DMS53 (cell line): ENCODE data around the gene AIG1.
"Not testable (repeated sequence)": the region's sequence is repeated elsewhere in the genome, so short reads cannot be mapped to it uniquely, and the experiment has no call there.

Source experiments
- DNase-seq: peaks from one replicate; lab custom pipeline; 2025; lab: John Stamatoyannopoulos, UW

Gene AIG1

DNA sequence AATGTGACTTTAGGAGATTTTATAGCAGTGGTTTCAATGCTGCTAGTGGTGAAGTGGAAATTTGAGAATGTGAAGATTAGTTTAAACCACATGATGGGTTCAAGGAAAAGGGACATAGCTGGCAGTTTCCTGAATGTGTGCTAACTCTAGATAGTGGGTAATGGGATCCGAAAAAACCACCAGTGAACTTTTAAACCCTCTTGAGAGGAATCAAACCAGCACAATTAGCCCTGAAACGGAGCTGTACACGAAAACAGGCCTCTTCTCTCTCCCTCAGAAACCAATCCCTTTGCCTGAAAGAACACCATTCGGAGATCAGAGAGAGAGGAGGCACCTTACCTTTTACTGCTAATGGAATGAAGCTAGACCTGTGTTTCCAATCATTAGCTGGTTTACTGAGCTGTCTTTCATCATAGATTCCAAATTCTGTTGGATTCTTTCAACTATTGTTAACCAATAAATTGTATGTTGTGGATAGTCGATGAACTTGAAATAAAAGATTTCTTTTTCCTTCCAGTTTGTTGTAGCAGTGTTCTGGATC, 103.9 kb downstream of the AIG1 start:
- no peak for DNase-seq

DNA sequence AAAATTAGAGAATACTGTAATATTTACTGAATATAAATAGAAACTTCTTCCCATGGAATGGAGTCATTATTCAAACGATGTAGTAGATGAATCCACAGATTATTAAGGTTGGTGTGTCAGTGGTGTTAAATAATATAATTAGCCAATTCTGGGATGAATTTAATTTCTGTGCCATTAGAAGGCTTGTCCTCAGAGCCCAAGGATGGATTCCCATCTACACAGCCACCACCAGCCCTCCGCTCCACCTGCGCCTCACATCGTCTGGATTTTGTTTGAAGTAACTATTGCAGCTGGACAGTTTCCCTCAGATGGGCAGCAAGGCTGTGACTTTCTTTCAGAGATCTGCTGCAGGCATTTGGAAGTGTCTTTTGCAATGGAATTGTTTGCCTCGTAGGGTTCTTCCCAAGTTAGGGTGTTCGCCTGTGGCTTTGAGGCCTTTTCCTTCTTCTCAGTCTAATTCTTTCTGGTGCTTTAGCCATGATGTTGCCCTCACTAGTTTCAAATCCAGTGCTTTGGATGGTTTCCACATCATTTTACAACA, 104.7 kb downstream of the AIG1 start:
- DNase-seq = no peak

DNA sequence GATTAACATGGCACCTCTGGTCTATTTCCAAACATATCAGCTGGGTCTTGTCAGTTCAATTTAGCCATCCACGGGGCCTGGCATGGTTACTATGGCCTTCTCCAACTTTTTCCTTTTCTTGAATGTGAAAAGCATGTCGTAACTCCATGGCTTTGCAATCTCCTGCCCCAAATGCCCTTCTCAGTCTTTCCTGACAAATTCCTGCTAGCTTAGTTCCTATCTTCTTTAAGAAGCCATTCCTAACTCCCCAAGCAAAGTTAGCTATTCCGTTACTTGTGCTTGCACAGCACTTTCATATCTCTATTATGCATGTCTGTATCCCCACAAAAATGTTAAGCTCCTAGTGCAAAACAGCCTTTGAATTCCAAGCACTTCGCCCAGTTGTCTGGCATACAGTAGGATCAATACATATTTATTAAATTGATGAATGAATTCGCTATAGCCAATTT, 105.6 kb downstream of the AIG1 start:
- DNase-seq = no peak

DNA sequence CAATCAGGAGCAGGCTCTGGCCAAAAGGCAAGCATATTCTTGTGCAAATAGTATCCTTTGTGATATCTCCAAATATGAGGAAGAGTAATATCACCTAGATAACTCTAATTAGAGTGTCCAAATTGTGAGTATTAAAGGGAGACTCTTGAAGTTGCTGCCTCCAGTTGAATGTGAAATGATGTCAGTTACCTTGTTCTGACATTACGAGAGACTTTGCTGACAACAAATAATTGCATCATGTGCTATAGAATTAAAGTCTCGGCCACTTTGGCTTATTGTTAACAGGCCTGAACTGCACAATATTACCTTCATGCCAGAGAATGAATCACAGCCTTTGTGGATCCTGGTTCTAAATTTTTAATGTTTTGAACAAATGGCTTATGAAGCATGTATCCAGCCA, 106.5 kb downstream of the AIG1 start:
- no peak for DNase-seq

DNA sequence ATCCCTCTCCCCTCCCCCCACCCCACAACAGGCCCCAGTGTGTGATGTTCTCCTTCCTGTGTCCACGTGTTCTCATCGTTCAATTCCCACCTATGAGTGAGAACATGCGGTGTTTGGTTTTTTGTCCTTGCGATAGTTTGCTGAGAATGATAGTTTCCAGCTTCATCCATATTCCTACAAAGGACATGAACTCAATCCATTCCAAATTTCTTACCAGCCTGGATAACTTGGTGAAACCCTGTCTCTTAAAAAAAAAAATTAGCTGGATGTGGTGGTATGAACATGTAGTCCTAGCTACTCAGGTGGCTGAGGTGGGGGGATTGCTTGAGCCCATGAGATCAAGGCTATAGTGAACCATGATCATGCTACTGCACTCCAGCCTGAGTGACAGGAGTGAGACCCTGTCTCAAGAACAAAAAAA, 107.7 kb downstream of the AIG1 start:
- not testable (repeated sequence) for DNase-seq

DNA sequence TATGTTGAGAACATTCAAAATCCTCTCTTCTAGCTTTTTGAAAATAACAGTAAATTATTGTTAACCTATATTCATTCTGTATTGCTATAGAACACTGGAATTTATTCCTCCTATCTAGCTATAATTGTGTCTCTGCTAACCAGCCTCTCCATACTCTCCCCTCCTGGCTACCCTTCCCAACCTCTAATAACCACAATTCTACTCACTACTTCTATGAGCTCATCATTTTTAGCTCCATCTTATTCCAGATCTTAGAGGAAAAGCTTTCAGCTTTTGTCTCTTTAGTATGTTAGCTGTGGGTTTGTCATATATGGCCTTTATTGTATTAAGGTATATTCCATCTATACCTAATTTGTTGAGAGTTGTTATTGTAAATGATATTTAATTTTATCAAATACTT, 108.8 kb downstream of the AIG1 start:
- no peak for DNase-seq

DNA sequence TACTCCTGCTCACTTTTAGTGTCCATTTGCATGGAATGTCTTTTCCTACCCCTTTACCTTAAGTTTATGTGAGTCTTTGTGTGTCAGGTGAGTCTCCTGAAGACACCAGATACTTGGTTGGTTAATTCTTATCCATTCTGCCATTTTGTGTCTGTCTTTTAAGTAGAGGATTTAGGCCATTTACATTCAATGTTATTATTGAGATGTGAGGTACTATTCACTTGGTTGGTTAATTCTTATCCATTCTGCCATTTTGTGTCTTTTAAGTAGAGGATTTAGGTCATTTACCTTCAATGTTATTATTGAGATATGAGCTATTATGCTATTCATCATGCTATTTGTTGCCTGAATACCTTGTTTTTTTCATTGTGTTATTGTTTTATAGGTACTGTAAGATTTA, 113.8 kb downstream of the AIG1 start:
- DNase-seq = no peak

DNA sequence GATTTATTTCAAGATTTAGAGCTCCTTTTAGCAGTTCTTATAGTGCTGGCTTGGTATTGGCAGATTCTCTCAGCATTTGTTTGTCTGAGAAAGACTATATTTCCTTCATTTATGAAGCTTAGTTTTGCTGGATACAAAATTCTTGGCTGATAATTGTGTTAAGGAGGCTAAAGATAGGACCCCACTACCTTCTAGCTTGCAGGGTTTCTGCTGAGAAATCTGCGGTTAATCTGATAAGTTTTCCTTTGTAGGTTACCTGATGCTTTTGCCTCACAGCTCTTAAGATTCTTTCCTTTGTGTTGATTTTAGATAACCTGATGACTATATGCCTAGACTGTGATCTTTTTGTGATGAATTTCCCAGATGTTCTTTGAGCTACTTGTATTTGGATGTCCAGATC, 114.3 kb downstream of the AIG1 start:
- DNase-seq = no peak

DNA sequence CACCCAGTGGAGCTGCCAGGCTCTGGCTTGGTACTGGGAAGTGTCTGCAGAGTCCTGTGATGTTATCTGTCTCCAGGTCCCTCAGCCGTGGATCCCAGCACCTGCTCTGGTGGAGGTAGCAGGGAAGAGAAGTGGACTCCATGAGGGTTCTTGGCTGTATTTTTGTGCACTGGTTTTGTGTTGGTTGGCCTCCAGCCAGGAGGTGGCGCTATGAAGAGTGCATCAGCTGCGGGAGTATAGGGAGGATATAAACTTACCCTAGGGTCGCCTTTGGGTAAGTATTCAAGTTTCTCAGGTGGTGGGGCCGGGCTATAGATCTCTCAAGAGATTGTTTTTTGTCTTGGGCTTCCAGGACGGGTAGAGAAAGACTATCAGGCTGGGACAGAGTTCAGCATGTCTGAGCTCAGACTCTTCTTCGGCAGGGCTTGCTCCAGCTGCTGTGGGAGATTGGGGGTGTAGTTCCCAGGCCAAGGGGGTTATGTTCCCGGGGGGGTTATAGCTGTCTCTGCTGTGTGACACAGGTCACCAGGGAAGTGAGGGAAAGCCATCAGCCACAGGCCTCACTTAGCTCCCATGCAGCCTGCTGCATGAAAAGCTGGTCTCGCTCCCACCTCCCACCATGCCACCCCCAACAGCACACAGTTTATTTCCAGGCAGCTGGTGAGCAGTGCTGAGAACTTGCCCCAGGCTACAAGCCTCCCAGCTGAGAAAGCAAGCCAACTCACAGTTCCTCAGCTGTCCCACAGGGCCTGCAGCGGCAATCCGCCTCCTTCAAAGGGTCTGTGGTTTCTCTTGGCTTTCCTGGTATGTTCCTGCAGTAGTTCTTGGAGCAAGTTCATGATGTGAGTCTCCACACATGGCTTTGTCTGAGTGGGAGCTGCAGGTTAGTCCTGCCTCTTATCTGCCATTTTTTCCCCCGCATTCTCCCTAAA, 115.7 kb downstream of the AIG1 start:
- peak; percentile 12 for DNase-seq

DNA sequence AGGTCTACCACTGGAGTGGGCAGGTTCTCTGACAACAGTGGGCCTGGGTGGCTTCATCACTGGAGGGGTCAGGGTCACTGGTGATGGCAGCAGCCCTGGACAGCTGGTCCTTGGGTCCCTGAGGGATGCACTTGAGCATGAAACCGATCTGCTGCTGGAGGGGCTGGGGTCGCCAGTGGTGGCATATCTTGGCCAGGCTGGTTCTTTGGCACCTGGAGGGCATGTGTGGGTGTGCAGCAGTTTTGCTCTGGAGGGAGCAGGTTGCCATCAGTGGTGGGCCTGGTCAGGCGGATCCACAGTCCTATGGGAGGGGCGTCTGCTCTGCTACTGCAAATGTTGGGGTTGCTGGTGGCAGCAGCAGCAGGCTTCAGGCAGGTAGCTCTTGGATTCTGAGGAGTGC, 117.0 kb downstream of the AIG1 start:
- no peak for DNase-seq

DNA sequence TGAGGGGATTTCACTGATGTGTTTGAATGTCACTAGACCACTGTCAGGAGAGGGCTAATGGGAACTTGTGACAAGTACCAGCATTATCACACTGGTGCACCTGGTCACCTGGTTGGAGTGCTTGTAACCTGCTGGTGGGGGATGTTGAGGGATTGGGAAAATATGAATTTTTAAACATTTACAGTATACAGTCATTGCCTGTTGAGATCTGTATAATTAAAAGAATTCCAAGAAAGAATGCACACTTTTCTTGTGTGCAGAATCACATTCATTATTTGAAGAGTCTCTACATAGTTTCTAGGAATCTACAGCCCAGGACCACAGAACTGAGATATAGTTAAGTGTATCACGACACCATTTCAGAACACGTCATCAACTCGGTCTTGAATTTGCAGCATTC, 118.4 kb downstream of the AIG1 start:
- DNase-seq = no peak

DNA sequence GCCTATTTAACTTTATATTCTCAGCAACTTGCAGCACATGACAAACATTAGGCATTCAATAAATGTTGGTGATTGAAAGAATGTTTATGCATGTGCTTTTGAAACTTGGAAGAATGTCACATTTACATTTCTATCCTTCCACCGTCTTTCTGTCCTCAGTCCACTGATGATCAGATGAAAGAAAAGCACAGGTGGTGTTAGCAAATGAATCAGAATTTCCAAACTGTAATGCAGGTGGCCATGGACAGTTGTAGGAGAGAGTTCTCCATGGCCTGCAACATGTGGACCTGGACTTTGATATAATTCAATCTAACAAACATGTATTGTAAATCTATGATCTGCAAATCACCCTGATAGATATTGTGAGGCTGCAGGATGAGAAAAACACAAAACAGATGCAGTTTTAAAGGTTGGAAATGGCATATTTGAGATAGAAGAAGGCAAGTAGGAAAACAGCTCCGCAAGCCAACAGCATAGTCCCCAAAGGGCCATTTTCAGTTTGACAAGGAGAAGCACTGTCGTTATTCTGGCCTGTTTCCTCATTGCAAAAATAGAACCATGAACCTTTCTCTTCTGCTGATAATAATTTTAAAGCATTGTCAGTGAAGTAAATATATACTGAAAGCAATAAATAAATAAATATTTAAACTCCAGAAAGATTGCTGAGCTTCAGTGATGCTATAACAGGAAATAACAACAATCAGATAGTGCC, 119.4 kb downstream of the AIG1 start:
- DNase-seq = no peak

DNA sequence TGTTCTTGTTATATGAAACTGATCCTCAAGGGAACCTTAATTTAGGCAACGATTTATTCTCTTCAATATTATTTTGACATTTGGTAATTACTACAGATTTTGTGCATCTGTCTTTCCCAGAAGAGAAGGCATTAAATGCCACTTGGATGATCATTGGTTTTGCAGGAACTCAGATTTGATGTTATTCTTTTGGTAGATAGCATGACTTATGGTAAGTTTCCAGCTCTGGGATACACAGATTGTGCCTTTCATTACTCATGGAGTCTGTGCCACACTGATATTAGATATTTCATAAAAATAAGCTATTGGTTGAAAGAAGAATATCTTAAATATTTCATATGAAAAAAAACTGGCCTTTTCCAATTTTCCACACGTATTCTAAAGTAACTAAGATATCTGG, 120.1 kb downstream of the AIG1 start:
- no peak for DNase-seq

DNA sequence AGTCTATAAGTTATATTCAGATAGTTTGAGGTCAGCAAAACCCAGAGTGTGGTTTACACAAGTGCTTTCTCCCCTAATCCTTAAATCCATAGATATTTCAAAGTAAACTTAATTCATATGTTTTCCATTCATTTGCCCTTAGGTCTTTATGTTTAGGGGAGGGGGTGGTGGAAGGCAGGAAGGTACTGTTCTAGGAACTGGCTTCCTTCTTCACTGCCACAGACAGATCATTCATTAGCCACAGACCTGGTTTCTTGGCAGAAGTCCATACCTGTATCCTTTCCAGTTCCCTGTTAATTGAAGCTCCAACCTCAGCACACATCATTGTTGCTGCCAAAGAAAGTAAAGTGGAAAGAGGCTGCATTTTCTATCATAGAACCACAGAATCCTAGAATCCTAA, 123.0 kb downstream of the AIG1 start:
- DNase-seq = no peak

DNA sequence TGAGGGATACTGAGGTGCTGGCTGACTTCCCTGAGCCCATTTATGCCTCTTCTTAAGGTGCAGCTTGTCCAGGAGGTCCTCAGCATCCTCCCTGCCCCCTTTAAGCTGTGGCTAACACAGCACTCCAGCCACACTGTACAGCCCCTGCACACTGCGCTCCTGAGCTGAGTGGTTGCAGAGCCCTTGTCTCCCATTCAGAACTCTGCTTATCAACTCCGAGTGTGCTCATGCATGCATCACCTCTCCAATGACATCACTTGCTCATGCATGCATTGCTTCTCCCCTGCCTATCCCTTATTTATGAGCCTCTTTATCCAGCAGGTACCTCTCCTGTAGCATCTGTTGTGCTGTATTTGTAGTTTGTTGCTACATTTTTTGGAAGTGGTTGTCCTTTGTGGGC, 124.6 kb downstream of the AIG1 start:
- no peak for DNase-seq

DNA sequence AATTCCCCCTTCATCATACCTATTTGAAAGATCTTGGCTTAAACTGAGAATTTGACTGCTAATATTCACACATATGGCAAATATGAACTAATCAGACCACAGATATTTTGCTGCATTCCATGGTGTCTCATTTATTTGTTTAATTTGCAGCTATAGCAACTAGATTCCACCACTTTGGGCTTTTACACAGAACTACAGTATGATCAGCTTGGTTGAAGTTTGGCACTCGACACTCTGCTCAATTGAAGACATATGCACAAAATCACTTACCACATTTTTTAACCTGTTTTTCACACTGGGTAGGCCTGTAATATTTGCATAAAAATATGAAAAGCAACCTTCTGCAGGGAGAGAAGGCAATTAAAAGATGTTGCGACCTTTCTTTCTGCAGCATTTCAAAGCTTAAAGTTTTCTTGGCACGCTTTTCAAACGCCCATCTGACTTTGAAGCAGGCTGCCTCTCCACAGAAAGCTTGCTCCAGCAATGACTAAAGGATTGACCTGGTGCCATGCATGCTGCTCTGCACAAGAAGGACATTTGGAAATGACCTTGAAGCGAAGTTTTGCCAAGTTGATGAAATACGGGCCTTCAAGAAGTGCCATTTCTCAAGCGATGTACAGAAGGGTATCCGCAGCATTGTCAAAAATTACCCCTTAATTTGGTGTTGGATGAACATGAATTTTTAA, 126.7 kb downstream of the AIG1 start:
- DNase-seq = no peak

DNA sequence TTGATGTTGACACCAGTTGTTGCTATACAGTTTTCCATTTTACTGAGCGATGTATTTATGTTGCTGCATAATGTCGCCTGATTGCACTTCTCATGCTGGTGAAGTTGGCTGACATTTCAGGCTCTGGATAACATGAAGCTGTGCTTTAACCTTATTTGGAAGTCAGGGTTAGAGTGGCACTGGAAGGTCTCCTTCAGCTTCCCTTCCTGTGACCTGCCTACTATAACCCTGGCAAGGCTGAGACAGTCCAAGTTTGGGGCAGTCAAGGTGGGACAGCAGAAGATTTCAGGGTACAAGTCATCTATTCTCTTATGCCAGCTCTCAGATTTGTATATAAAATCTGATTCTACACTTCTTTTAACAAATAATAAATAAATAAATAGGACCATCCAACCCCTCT, 127.6 kb downstream of the AIG1 start:
- no peak for DNase-seq

DNA sequence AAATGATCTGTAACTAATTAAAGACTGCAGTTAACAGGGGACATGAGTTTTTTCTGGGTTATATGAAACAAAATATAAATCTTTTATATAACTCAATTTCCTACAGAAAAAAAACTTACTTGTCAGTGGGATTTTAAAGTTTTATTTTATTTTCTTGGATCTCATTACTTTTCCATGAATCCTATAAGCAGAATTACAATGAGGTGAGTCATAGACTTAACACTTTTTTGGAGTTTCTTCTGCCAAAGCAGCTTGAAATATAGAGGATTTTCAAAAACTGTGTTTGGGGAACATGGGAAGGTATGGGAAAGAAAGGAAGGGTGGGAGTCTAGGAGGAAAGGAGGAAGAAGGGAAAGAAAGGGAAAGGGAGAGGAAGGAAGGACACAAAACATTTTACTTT, 130.7 kb downstream of the AIG1 start:
- no peak for DNase-seq

DNA sequence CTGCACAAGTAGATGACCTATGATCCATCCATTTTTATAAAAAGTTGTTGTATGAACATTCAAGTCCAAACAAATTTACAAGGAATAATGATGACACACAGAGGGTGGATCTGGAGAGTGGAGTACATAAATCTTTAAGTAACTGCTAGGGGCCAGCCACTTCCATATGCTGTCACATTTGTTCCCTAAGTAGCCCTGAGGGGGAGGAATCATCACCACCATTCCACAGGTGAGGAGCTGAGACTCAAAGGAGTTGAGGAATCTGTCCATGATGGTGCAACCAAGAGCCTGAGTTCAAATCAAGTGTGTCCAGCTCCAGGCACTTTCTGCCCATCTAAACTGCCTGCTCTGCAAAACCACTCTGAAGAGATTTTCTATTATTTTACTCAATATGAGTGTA, 132.1 kb downstream of the AIG1 start:
- no peak for DNase-seq

DNA sequence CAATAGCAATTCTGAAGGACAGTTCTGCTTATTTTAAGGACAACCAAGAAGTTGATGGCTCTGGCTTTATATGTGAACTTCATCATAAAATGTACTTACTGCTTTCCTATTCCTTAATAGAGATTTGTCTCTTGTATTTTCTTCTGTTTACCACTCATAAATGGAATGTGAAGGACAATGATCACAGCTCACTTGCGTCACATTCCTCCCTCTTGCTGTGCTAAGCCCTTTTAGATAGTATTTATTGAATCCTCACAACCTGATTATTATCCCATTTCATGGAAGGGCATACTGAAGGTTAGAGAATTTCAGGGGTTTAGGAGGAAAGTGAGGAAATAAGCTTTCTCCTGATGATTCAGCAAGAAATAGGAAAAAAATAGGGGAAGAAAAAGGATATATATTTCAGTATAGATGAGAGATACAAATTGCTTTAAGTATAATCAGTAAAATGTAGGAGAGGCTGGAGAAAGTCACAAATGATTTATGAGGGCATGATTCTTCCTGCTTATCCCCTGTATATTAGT, 132.9 kb downstream of the AIG1 start:
- DNase-seq = no peak

DNA sequence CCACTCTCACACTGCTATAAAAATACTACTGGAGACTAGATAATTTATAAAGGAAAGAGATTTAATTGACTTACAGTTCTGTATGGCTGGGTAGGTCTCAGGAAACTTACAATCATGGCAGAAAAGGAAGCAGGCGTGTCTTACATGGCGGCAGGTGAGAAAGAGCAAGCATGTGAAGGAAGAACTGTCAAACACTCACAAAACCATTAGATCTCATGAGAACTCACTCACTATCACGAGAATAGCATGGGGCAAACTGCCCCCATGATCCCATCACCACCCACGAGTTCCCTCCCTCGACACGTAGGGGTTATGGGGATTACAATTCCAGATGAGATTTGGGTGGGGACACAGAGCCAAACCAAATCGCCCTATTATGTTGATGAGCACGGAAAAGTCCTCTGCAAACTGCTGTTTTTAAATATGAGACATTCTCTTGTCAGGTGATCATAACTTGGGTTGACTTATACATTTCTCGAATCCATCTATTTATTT, 133.5 kb downstream of the AIG1 start:
- DNase-seq = no peak

DNA sequence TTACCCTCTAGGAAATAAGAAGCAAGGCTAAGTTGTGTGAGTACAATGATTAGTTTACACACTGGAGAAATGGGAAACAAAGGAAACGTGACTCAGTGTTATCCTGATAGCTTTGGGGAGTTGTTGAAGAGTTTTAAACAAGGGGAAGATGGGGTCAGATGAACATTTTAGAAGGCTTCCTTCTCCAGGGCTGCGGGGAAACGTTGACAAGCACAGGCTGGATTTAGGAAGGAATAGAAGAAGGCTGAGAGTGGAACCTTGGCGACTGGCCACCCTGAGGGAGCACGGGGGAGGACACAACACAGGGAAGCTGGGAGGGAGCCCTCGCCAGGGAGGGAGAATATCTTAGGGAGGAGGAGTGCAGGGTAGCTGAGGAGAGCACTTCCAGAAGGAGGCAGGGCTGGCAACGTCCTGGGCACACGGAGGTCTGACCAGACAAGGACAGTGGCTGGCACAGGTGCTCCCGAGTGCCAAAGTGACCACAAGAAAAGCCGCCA, 134.7 kb downstream of the AIG1 start:
- no peak for DNase-seq
